CD4-positive, alpha-beta T cell treated with Interleukin-4 for 1 hour (primary cell): ENCODE results near the gene ASIC2.

Experiments
- DNase-seq, 2 donors: peaks; one replicate each; pipeline ENCODE4 v3.0.0-alpha.2; 2020 to 2022

ASIC2 gene

DNA sequence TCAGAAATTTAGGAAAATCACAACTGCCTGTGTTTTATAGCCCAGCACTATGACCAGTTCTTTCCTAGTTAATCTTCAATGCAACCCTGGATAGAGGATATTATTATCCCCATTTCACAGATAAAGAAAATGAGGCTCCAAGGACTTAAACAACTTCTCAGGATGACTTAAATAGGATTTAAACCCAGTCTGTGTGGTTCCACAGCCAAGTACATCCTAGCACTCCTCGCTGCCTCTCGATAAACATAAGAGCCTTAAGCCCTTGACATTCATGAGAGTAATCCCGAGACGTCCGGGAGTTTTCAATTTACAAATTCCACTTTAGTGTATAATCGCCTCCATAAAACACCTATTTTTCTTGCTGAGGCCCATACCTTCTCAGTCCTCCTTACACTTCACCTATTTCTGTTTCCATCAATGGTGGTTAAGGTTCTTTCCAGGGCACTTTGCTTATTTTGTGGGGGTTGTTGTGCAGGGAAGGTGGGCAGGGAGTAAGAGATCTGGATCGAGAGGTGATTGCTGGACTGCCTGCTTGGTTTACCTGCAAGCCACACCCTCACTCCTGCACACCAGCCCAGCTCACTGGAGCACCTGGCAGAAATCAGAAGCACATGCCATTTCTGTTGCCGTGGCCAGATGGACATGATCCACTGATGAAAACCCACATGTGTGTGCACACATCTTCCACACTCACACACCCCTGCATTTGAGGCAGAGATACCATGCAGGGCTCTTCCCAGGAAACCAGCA is 50.5 kb downstream of the ASIC2 start:
- DNase-seq = no peak

DNA sequence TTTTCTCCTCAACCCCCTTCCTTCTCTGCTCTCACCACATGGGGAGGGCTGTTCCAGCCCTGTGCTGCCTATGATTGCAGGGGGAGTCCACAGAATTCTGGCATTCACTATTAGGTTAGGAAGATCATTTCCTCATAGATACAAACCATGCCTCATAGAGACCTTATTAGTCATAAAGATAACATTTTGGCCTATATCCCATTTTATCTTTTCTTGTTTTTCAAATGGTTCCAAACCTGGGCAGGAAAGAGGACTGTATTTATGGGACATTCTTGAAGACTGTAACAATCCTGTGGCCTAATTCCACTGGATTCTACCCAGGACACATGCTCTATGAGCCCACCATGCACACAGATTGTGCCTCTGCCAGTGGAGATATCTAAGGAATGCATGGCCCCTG is 51.7 kb downstream of the ASIC2 start:
- DNase-seq = no peak

- no peak for DNase-seq
These were observed 52.7 kb downstream of the ASIC2 start for GRCh38 chr17:33240362-33240761.

DNA sequence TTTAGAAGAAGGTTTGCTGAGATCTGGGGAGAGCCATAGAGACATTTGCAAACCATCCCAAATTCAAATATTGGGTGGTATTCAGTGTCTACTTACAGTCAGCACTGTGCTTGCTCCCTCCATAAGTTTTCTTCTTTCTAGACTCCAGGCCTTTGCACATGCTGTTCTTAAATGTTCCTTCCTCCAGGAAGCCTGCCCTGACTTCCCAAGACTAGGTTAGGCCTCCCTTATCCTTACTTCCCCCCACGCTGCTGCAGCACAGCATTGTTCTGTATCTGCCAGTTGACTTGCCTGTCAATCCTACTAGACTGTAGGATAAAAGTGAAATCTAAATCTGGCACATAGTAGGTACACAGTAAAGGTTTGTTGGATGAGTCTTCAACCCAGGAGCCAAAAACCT is 53.4 kb downstream of the ASIC2 start:
- DNase-seq = no peak

DNA sequence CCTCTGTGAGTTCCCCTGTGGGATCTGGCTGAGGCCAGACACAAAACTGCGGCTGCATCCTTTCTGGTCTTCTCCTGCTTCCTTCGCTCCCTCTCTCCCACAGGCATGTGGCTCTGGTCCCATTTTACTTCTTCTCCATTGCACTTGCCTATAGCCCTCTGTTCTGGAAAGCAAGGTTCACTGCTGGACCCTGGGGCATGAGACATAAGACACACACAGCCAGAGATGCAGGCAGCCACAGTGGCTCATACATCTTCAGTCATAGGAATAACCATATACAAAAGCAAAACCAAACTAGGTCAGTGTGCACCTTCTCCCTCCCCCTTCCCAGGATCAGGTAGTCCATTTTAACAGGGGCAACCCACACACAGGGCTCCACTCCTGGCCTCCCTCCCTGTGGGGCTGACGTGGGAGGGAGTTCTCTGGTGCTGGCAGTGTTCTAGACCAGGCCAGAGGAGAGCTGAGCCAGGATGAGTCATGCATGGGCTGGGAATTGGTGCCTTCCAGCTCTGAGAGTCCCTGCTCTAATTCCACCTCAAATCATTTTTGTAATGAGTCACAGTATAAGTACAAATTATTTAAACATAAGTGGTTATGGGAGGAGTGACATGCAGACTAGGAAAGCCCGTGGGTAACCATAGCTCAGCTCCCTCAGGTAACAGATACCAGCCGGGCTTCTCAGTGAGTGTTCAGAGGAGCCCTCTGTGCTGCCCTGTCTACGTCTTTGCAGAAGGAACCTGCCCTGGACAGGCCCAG is 58.0 kb downstream of the ASIC2 start:
- no peak for DNase-seq

DNA sequence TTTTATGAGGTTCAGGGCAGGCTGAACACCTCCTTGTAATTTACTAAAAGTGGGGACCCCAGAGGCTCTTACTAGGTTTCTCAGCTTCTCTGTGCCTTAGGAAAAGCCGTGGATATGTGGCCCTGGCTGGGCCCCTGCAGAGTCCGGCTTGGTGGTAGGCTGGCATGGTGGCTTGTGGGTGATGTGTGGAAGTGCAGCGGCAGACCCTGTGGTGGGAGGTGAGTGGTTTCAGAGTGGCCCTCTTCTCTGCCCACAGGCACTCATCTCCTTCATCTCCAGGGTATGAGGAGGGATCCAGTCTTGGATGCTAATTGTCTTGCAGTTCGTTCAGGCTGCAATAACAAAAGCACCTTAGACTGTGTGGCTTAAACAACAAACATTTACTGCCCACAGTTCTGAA is 58.9 kb downstream of the ASIC2 start:
- no peak for DNase-seq

DNA sequence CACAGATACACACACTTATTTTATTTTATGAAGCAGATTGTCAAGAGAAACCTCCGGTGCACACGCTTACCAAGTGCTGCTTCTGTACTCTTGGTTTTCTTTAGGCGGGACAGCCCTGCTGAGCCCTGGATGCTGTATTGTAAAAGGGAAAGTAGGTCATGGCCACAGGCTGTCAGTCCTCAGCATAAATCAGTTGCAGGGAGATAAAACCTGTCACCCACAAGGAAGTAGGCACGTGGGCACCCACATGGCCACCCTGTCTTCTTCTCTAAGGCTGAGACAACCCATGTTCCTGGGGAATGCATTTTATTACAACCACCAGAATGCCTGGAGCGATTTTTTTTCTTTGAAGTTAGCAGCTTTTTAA is 59.3 kb downstream of the ASIC2 start:
- DNase-seq = peak in 1 of 2 donors; percentile 15

DNA sequence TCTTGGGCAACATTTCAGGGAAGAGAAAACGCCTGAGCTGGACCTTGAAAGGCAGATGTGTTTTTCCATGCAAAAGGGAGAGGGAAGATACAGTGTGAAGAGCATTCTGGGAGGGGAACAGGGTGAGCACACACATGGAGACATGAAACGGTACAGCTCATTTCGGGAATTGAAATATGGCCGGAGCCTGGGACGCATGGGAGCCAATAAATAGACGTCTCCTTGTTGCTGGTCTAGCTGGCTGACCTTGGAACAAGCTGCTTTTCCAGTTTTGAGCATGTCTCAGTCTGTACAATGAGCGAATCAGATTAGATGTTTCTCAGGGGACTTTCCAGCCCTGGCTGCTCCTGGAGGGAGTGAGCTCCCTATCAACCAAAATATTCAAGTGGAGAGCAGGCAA is 63.6 kb downstream of the ASIC2 start:
- DNase-seq = no peak

- DNase-seq = no peak
These were observed 64.1 kb downstream of the ASIC2 start for GRCh38 chr17:33229028-33229427.

- DNase-seq = no peak
These were observed 64.5 kb downstream of the ASIC2 start for GRCh38 chr17:33228548-33228947.

DNA sequence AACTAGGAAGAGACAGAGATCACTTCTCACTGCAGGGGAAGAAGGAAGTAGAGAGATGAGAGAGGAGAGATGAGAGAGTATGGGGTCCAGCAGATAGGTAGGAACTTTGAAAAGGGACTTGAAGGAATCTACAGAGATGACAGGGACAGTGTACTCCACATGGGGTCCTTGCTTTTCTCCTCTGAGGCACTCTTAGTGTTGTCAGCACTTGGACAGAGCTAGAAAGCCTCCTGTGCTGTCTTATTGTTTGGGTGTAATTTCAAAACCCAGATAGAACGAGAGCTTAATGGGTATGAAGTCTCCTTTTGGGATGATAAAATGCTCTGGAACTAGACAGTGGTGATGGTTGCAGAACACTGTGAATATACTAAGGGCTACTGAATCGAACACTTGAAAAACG is 65.2 kb downstream of the ASIC2 start:
- DNase-seq = no peak

GRCh38 chr17:33225994-33226393 is 67.1 kb downstream of the ASIC2 start:
- DNase-seq = no peak

GRCh38 chr17:33225509-33225908 is 67.6 kb downstream of the ASIC2 start:
- no peak for DNase-seq

GRCh38 chr17:33220036-33220435 is 73.1 kb downstream of the ASIC2 start:
- DNase-seq = no peak

GRCh38 chr17:33218698-33219601 is 74.1 kb downstream of the ASIC2 start:
- DNase-seq = no peak

GRCh38 chr17:33217891-33218290 is 75.2 kb downstream of the ASIC2 start:
- no peak for DNase-seq

DNA sequence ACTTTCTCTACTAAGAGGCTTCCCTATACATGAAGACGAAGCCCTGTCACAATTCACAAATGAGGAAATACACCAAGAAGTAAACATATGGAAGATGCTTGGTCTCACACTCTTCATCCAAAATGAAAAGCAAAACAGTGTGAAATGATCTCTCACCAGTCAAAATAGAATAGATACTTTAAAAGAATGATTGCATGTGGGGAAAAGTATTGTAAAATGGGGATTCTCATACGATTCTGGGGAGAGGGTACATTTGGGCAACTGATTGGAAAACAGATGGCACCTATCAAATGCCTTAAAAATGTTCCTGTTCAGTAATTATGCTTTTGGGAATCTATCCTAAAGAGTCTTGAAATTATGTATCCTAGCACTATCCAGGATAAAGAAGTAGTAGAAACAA is 78.1 kb downstream of the ASIC2 start:
- DNase-seq = no peak

DNA sequence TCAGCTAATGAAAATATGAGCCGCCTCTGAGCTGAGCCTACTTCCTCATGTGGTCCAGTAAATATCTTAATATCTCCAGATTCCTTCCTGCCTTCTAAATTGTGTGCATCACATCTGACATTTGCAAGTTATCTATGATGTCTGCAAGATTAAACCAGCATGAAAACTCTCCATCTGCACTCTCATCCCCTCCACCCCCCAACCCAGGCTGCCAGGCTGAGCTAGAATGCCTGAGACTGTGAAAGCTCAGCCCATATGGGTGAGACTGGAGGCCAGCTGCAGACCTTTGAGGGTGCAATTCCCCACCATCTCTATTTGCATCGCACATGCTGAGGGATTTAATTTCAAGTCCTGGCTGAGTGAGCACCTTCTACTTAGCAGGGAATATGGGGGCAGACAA is 82.8 kb downstream of the ASIC2 start:
- no peak for DNase-seq

DNA sequence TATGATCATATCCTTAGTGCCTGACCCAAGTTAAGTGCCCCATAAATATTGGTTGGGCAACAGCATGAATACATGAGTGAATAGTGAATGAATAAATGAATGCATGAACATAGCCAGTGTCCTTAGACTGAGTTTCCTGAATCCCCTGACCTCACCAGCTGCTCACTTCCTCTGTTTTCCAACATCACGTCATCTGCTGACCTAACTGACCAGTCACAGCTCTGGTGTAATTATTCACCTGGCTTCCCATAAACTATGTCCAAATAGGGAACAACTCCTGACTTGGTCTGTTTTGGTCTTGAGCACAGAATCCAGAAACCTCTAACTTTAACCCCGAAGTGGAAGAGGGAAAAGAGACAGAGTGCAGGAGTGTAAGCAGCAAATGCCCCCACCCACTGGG is 83.4 kb downstream of the ASIC2 start:
- no peak for DNase-seq

- no peak for DNase-seq
These were observed 85.9 kb downstream of the ASIC2 start for GRCh38 chr17:33207231-33207630.

DNA sequence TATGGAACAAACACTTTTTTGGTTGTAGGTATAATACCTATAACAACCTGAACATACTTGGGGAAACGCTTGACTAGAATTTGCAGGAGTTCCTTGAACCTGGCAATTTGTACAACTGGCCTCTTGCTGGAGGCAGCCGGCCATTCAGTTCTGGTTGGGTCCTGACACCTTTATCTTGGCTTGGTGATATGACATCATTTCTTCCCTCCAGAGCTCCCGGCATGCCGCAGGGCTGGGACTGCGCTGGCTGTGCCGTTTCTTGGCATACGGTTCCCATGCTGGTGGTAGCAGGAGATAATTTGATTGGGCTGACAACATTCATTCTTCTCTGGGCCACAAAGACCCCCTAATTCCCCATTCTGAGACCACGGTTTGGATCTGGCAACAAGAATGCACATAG is 87.5 kb downstream of the ASIC2 start:
- no peak for DNase-seq

- DNase-seq = no peak
These were observed 88.4 kb downstream of the ASIC2 start for GRCh38 chr17:33204701-33205100.

- DNase-seq = no peak
These were observed 88.9 kb downstream of the ASIC2 start for GRCh38 chr17:33204156-33204555.
